ENCODE measurements around the gene FARP2. TPM values are rescaled to one million over a fixed set of nuclear protein-coding genes. Genes with fewer than 3 reads are reported as not detected.

The FARP2 gene
- total and polyA plus RNA-seq, 2 of the 4 experiments (the other 2 are of a cell fraction), result 17.1 to 30.8 TPM

- Histone ChIP-seq H2AFZ (replicated peaks; ENCODE audit: low read length, poor library complexity) (no peak overlapping the region), H3K36me3 (ENCODE audit: control insufficient read depth, insufficient read depth, low read length) (peaks cover 1% of the 10 kb centered on the region; the same call in 1 of the 2 replicates), H4K8ac (ENCODE audit: low read depth in 2 of 2, low read length in 2 of 2) (no peak overlapping the region), H3K56ac (ENCODE audit: extremely low read depth, insufficient read depth, low read length) (no peak overlapping the region), H4K91ac (ENCODE audit: insufficient read depth, low read depth, low read length) (no peak overlapping the region), H2AK5ac (ENCODE audit: low read depth, low read length) (no peak overlapping the region), H2BK20ac (ENCODE audit: low read depth, low read length) (no peak overlapping the region), H3K18ac (ENCODE audit: low read depth, low read length) (no peak overlapping the region), H3K4me1 (ENCODE audit: control insufficient read depth, insufficient read depth, low read length) (no peaks in the 10 kb centered on the region), H3K4me3 (ENCODE audit: insufficient read depth, low read depth, low read length) (no peak overlapping the region), H3K9ac (ENCODE audit: low read depth, low read length) (no peak overlapping the region), H3K27ac (ENCODE audit: insufficient read depth, low read length) (no peak overlapping the region), H3K27me3 (ENCODE audit: control insufficient read depth, insufficient read depth, low read length) (no peaks in the 10 kb centered on the region), H3K79me1 (ENCODE audit: low read depth in 1 of 2, low read length in 2 of 2) (no peaks in the 10 kb centered on the region), H2BK120ac (ENCODE audit: low read depth, low read length) (no peak overlapping the region), H3K4me2 (ENCODE audit: low read depth, low read length) (no peak overlapping the region), H3K14ac (replicated peaks; ENCODE audit: low read depth, low read length) (no peak overlapping the region), H4K5ac (ENCODE audit: low read depth, low read length) (no peak overlapping the region), H4K20me1 (ENCODE audit: insufficient read depth, low read length) (no peaks in the 10 kb centered on the region), H2BK15ac (ENCODE audit: low read depth, low read length) (no peak overlapping the region), H3K4ac (ENCODE audit: low read depth, low read length) (no peak overlapping the region), H3K23ac (ENCODE audit: low read depth, low read length) (no peak overlapping the region), H3K9me3 (ENCODE audit: control insufficient read depth, insufficient read depth, low read length) (no peaks in the 10 kb centered on the region), H2BK5ac (ENCODE audit: low read depth, low read length, poor library complexity, severe bottlenecking) (no peak overlapping the region), H2AK9ac (replicated peaks; ENCODE audit: low read depth, low read length, poor library complexity) (no peak overlapping the region), H3K9me1 (ENCODE audit: insufficient read depth, low read length) (peaks cover 8% of the 10 kb centered on the region; the same call in 1 of the 2 replicates)
- dilution Hi-C loops (cut with HindIII; ENCODE audit: low sequenced_read_pairs, unreplicated experiment), result no loop called here
- WGBS, 2 experiments (ENCODE audit: extremely low coverage in 2 of 2, insufficient read length in 1 of 2), result no CpG with 5 or more reads among the region's 20 CpGs
- ChIA-PET POLR2A (ENCODE audit: unreplicated experiment) (no interaction called here), CTCF (no interaction called here)
- intact Hi-C loops (cut with micrococcal nuclease), result no loop called here
- DNase-seq, result no peak
- BruUV-seq (replicated peaks), result no TSS peak
- TF ChIP-seq RFX5 (IDR thresholded peaks at IDR 0.05; ENCODE audit: low read depth, low read length), result no peak
- TF ChIP-seq CTCF (conservative IDR thresholded peaks at IDR 0.05; ENCODE audit: low read depth, low read length), result no peak
- TF ChIP-seq MAFK (IDR thresholded peaks at IDR 0.05; ENCODE audit: low read depth, low read length), result no peak
- TF ChIP-seq MAZ (IDR thresholded peaks at IDR 0.05; ENCODE audit: borderline replicate concordance, low read depth, low read length), result no peak
- TF ChIP-seq ELK1 (IDR thresholded peaks at IDR 0.05; ENCODE audit: borderline replicate concordance, low read depth, low read length), result no peak
- TF ChIP-seq POLR2A (IDR thresholded peaks at IDR 0.05; ENCODE audit: low read depth, low read length), result no peak
- TF ChIP-seq SMC3 (IDR thresholded peaks at IDR 0.05; ENCODE audit: low read depth, low read length), result no peak
- no peak for TF ChIP-seq RAD21 (IDR thresholded peaks at IDR 0.05; ENCODE audit: low read length)
- TF ChIP-seq CEBPB (IDR thresholded peaks at IDR 0.05; ENCODE audit: low read depth, low read length), result no peak
- TF ChIP-seq NFE2L2 (IDR thresholded peaks at IDR 0.05; ENCODE audit: low read depth, low read length), result no peak
- no peak for TF ChIP-seq MXI1 (IDR thresholded peaks at IDR 0.05; ENCODE audit: borderline replicate concordance, low read depth, low read length)
- no peak for TF ChIP-seq FOS (IDR thresholded peaks at IDR 0.05; ENCODE audit: low read depth, low read length)
- TF ChIP-seq CHD1 (IDR thresholded peaks at IDR 0.05; ENCODE audit: low read depth, low read length), result no peak
- TF ChIP-seq RCOR1 (IDR thresholded peaks at IDR 0.05; ENCODE audit: insufficient replicate concordance, low read length), result no peak
- no peak for TF ChIP-seq BHLHE40 (IDR thresholded peaks at IDR 0.05; ENCODE audit: low read depth, low read length)
- TF ChIP-seq USF2 (IDR thresholded peaks at IDR 0.05; ENCODE audit: low read depth, low read length), result no peak
- in situ Hi-C loops (cut with MboI; ENCODE audit: low sequenced_read_pairs), result no loop called here
- no peak for ATAC-seq (ENCODE audit: low read depth)
Observed at GRCh38 chr2:241482126-241482955, 126.3 kb downstream of the FARP2 start.

Data from IMR-90 (cell line).